ENCODE data around the gene GORASP1.

- TF ChIP-seq CTCF (IDR thresholded peaks at IDR 0.05) (no peak), POLR2A (IDR thresholded peaks at IDR 0.05) (no peak)
These were observed 53.7 kb downstream of the GORASP1 start for GRCh38 chr3:39053696-39054095.
